Heart left ventricle (tissue), 13 donors: ENCODE results near the gene SPPL2C.

Experiments
- CTCF ChIP-seq, 12 donors: fragments of 200-600 bp; sonication (generic) in 4 of 12; IDR thresholded peaks; one replicate each; pipeline versions ENCODE4 v1.5.0 to v1.8.0; 2018 to 2022; ENCODE audit warnings: antibody characterized with exemption in 12 of 12, mild to moderate bottlenecking in 5 of 12
- POLR2A ChIP-seq, 2 donors: fragments of 450-650 bp; IDR thresholded peaks; one replicate each; pipeline ENCODE4 v1.6.1; 2017; ENCODE audit warnings: antibody characterized with exemption in 2 of 2, mild to moderate bottlenecking in 2 of 2, moderate library complexity in 2 of 2
- donor health status: ischemic (EF 13 %, LVEDD 7.1; RV severe dilation, severe dysfunction).
- donor health status: DM: no; HTN: yes; CAD: no.
- donor health status: DM: no; HTN: no; CAD: no.
- donor health status: ischemic (EF 25% LVEDD 6.9; RV normal size, moderate dysfunction).
- donor health status: ischemic (EF 25% LVEDD 5.7; RV mildly dilated, moderate dysfunction).
- donor health status: ischemic (EF 35%, LVEDD 5.7; RV mildly dilated, moderate dysfunction).
- donor health status: nonischemic (EF 11% LVEDD 7.7; RV severe dilation, severe dysfunction).
- donor health status: DM: yes; HTN: yes; CAD: no.
- donor health status: PGD.
- donor health status: ischemic (EF 29% LVEDD 5.4; RV normal size, mild dysfunction).
- donor health status: nonischemic (EF 23%, LVEDD 6.1; RV moderate dilation, normal function).

GRCh38 chr17:45820052-45820780, 24.5 kb upstream of the SPPL2C start:
- TF ChIP-seq CTCF (IDR thresholded peaks at IDR 0.05) (no peak), POLR2A (IDR thresholded peaks at IDR 0.05) (no peak)
